ENCODE results near the gene IER5.
"Not testable (repeated sequence)": the region's sequence is repeated elsewhere in the genome, so short reads cannot be mapped to it uniquely, and the experiment has no call there.

Gene IER5

GRCh38 chr1:181088079-181089016, at the start of gene IER5:
IER5 (plus strand) TSS chr1:181088700; CDS start chr1:181088903, 203 bp downstream.
- peak; percentile 91 for ATAC-seq
- peak within 1 kb of the TSS; percentile 97 for H3K4me3 Mint-ChIP-seq
- H3K27ac Mint-ChIP-seq, result peak within 1 kb of the TSS; percentile 92
- H3K36me3 Mint-ChIP-seq, result peaks cover 47% of the 10 kb centered on the region
- no peaks in the 10 kb centered on the region for H3K27me3 Mint-ChIP-seq
- no peaks in the 10 kb centered on the region for H3K9me3 Mint-ChIP-seq
- peaks cover 65% of the 10 kb centered on the region for H3K4me1 Mint-ChIP-seq

GRCh38 chr1:181040284-181040865, 48.1 kb upstream of the IER5 start:
- no peak overlapping the region for H3K4me3 Mint-ChIP-seq
- peak overlapping the region; percentile 52 for H3K27ac Mint-ChIP-seq
- no peaks in the 10 kb centered on the region for H3K9me3 Mint-ChIP-seq
- peaks cover 76% of the 10 kb centered on the region for H3K4me1 Mint-ChIP-seq
- peaks cover 40% of the 10 kb centered on the region for H3K36me3 Mint-ChIP-seq
- no peaks in the 10 kb centered on the region for H3K27me3 Mint-ChIP-seq
- ATAC-seq, result no peak

GRCh38 chr1:181043025-181043888, 45.2 kb upstream of the IER5 start:
- H3K4me3 Mint-ChIP-seq, result no peak overlapping the region
- H3K27me3 Mint-ChIP-seq, result no peaks in the 10 kb centered on the region
- no peak overlapping the region for H3K27ac Mint-ChIP-seq
- H3K4me1 Mint-ChIP-seq, result peaks cover 52% of the 10 kb centered on the region
- H3K36me3 Mint-ChIP-seq, result peaks cover 43% of the 10 kb centered on the region
- H3K9me3 Mint-ChIP-seq, result no peaks in the 10 kb centered on the region
- ATAC-seq, result no peak

- Mint-ChIP-seq H3K4me3 (peak overlapping the region; percentile 49), H3K27ac (peak overlapping the region; percentile 58), H3K9me3 (no peaks in the 10 kb centered on the region), H3K4me1 (peaks cover 47% of the 10 kb centered on the region), H3K27me3 (no peaks in the 10 kb centered on the region), H3K36me3 (peaks cover 41% of the 10 kb centered on the region)
- peak; percentile 86 for ATAC-seq
Observed at GRCh38 chr1:181044449-181044966, 44.0 kb upstream of the IER5 start.

- H3K4me1 Mint-ChIP-seq, result peaks cover 37% of the 10 kb centered on the region
- not testable (repeated sequence) for H3K27me3 Mint-ChIP-seq, H3K27ac Mint-ChIP-seq, ATAC-seq, H3K9me3 Mint-ChIP-seq, H3K4me3 Mint-ChIP-seq
- peaks cover 44% of the 10 kb centered on the region for H3K36me3 Mint-ChIP-seq
Observed at GRCh38 chr1:181045946-181046345, 42.6 kb upstream of the IER5 start.

GRCh38 chr1:181049378-181049777, 39.1 kb upstream of the IER5 start:
- Mint-ChIP-seq H3K36me3 (peaks cover 54% of the 10 kb centered on the region), H3K27me3 (no peaks in the 10 kb centered on the region), H3K27ac (no peak overlapping the region), H3K9me3 (no peaks in the 10 kb centered on the region), H3K4me1 (peaks cover 14% of the 10 kb centered on the region), H3K4me3 (no peak overlapping the region)
- ATAC-seq, result no peak

- Mint-ChIP-seq H3K27me3 (no peaks in the 10 kb centered on the region), H3K36me3 (peaks cover 56% of the 10 kb centered on the region), H3K4me3 (no peak overlapping the region), H3K4me1 (peaks cover 5% of the 10 kb centered on the region), H3K9me3 (no peaks in the 10 kb centered on the region), H3K27ac (peak overlapping the region; percentile 24)
- ATAC-seq, result no peak
Observed at GRCh38 chr1:181050922-181051321, 37.6 kb upstream of the IER5 start.

- ATAC-seq, result no peak
- Mint-ChIP-seq H3K4me3 (no peak overlapping the region), H3K4me1 (peaks cover 11% of the 10 kb centered on the region), H3K27ac (no peak overlapping the region), H3K9me3 (peaks cover 11% of the 10 kb centered on the region), H3K27me3 (no peaks in the 10 kb centered on the region), H3K36me3 (peaks cover 67% of the 10 kb centered on the region)
Observed at GRCh38 chr1:181056560-181056959, 31.9 kb upstream of the IER5 start.

- Mint-ChIP-seq H3K27ac (no peak overlapping the region), H3K4me1 (peaks cover 16% of the 10 kb centered on the region), H3K4me3 (no peak overlapping the region), H3K27me3 (no peaks in the 10 kb centered on the region), H3K36me3 (peaks cover 65% of the 10 kb centered on the region), H3K9me3 (peaks cover 11% of the 10 kb centered on the region)
- no peak for ATAC-seq
Observed at GRCh38 chr1:181057079-181057478, 31.4 kb upstream of the IER5 start.

- peaks cover 53% of the 10 kb centered on the region for H3K36me3 Mint-ChIP-seq
- no peaks in the 10 kb centered on the region for H3K27me3 Mint-ChIP-seq
- no peak overlapping the region for H3K4me3 Mint-ChIP-seq
- no peak for ATAC-seq
- H3K9me3 Mint-ChIP-seq, result peaks cover 11% of the 10 kb centered on the region
- H3K4me1 Mint-ChIP-seq, result peaks cover 33% of the 10 kb centered on the region
- H3K27ac Mint-ChIP-seq, result no peak overlapping the region
Observed at GRCh38 chr1:181059435-181059834, 29.1 kb upstream of the IER5 start.

- Mint-ChIP-seq H3K4me1 (peaks cover 33% of the 10 kb centered on the region), H3K4me3 (no peak overlapping the region), H3K27ac (peak overlapping the region; percentile 98), H3K36me3 (peaks cover 50% of the 10 kb centered on the region), H3K27me3 (no peaks in the 10 kb centered on the region), H3K9me3 (peaks cover 11% of the 10 kb centered on the region)
- no peak for ATAC-seq
Observed at GRCh38 chr1:181060066-181060465, 28.4 kb upstream of the IER5 start.

GRCh38 chr1:181060947-181061346, 27.6 kb upstream of the IER5 start:
- not testable (repeated sequence) for ATAC-seq, H3K27me3 Mint-ChIP-seq, H3K4me3 Mint-ChIP-seq
- Mint-ChIP-seq H3K36me3 (peaks cover 43% of the 10 kb centered on the region), H3K4me1 (peaks cover 33% of the 10 kb centered on the region), H3K9me3 (peaks cover 11% of the 10 kb centered on the region), H3K27ac (peak overlapping the region; percentile 98)

- Mint-ChIP-seq H3K27me3 (no peaks in the 10 kb centered on the region), H3K36me3 (peaks cover 40% of the 10 kb centered on the region), H3K4me3 (no peak overlapping the region), H3K27ac (peak overlapping the region; percentile 98), H3K4me1 (peaks cover 33% of the 10 kb centered on the region), H3K9me3 (peaks cover 11% of the 10 kb centered on the region)
- ATAC-seq, result no peak
Observed at GRCh38 chr1:181061487-181061886, 27.0 kb upstream of the IER5 start.

- Mint-ChIP-seq H3K36me3 (peaks cover 33% of the 10 kb centered on the region), H3K27ac (peak overlapping the region; percentile 98), H3K9me3 (peaks cover 11% of the 10 kb centered on the region), H3K4me1 (peaks cover 31% of the 10 kb centered on the region), H3K4me3 (peak overlapping the region; percentile 76), H3K27me3 (no peaks in the 10 kb centered on the region)
- peak; percentile 95 for ATAC-seq
Observed at GRCh38 chr1:181061891-181062835, 26.3 kb upstream of the IER5 start.

Data from stimulated activated memory B cell treated with anti-CD40 and anti-IgM and Interleukin-4, amounts not matched to agents 10 μg/mL and 1 μg/mL and 100 μg/mL, for 72 hours (primary cell).